ENCODE measurements around the gene DNAJC8.

DNA sequence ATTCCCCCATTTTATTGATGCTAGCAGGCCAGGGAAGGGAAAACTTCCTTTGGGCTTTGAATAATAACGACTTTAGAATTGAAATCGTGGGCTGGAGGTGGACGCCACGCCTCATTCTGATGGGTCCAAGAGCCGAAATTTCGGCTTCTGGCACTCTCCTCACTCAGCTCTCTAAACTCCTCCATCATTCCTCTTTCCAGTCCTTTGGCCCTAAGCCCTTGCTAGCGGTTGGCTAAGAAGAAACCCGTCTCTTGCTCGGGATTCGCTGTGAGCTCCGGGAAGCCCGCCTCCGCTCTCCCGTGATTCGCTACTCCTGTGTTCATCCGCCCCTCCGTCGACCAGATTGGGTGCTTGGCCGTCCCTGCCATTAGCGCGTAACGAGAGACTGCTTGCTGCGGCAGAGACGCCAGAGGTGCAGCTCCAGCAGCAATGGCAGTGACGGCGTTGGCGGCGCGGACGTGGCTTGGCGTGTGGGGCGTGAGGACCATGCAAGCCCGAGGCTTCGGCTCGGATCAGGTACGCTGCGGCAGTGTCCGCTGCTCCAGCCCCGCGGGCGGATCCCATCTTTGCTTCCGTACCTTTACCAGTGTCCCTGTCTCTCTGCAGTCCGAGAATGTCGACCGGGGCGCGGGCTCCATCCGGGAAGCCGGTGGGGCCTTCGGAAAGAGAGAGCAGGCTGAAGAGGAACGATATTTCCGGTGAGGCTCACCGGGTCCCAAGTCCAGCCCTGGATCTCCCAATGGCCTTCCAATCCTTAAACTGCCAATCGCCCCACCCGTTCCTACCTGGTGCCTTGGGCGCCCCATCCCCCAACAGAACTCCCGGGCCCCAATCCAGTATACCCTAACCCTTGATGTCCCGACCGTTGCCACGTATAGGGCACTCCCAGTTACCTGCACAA lies 3.2 kb upstream of the DNAJC8 start, which contains the start of gene ATP5IF1:
- TF ChIP-seq, protein P1, sequence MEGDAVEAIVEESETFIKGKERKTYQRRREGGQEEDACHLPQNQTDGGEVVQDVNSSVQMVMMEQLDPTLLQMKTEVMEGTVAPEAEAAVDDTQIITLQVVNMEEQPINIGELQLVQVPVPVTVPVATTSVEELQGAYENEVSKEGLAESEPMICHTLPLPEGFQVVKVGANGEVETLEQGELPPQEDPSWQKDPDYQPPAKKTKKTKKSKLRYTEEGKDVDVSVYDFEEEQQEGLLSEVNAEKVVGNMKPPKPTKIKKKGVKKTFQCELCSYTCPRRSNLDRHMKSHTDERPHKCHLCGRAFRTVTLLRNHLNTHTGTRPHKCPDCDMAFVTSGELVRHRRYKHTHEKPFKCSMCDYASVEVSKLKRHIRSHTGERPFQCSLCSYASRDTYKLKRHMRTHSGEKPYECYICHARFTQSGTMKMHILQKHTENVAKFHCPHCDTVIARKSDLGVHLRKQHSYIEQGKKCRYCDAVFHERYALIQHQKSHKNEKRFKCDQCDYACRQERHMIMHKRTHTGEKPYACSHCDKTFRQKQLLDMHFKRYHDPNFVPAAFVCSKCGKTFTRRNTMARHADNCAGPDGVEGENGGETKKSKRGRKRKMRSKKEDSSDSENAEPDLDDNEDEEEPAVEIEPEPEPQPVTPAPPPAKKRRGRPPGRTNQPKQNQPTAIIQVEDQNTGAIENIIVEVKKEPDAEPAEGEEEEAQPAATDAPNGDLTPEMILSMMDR (conservative IDR thresholded peaks at IDR 0.05 in 1 of 2, IDR thresholded peaks at IDR 0.05 in 1 of 2; ENCODE audit: extremely low read depth in 1 of 2, insufficient read depth in 1 of 2, low read depth in 1 of 2, low read length in 2 of 2), result no peak
- no peak for TF ChIP-seq EZH2 (IDR thresholded peaks at IDR 0.05; ENCODE audit: borderline replicate concordance, low read length)

Data from mammary epithelial cell (primary cell).